Activated CD4-positive, alpha-beta T cell treated with anti-CD3 and anti-CD28 coated beads, Interleukin-2, amount 50 U/mL, for 48 hours (primary cell): ENCODE data around the gene SMNDC1.
"Not testable (repeated sequence)": the region's sequence is repeated elsewhere in the genome, so short reads cannot be mapped to it uniquely, and the experiment has no call there.

Experiments used
- DNase-seq, 2 experiments: peaks; one replicate each; pipeline ENCODE4 v3.0.0-alpha.2; 2020

Gene SMNDC1

DNA sequence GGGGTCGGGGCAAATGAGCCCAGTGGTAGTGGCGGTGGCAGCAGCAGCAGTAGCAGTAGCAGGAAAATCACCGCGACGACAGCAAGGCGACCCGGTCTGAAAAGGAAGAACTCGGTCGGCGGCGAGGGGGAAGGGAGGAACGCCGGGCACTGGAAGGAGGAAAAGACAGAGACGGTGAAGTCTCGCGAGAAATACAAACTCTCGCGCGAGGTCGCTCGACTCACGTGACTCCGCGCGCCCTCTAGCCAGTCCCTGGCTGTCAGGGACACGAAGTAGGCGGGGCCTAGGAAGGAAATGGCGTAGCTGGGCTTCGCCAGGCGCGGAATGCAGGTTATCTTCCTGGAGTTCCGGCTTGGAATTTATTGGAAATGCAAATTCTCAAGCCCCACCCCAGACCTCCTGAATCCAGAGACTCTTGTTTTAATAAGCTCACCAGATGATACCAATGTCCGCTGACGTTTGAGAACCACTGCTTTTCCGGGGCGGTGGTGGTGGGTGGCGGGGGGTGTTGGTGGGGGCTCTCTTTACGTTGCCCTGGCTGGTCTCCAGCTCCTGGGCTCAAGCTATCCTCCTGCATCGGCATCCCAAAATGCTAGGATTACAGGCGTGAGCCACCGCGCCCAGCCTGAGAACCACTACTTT is at the start of gene SMNDC1:
Gene SMNDC1, minus strand, starts transcription at position 141 of the 642 bp plus-strand sequence. CDS start 1,333 bp downstream, outside the sequence.
- DNase-seq: peak; percentile 98

DNA sequence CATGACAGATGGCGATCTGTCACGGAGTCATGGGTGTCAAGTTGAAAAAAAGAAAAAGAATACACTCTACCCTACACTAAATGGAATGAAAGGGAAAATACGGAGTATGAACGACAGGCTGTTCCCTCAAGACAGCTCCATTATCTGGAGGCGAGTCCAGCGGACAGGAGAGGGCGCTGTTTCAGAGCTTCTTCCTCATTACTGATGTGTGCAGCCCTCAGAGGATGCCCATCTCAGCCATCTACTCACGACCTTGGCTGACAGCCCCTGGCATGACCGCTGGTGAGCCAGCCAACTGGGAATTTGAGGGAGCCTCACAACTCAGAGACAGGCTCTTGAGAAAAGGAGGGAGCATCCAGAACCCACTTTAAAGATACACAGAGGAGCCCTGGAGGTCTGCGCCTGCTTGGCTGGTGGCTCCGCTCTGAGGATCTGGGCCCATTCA is 49.6 kb upstream of the SMNDC1 start:
- peak; percentile 92 to 95 for DNase-seq

DNA sequence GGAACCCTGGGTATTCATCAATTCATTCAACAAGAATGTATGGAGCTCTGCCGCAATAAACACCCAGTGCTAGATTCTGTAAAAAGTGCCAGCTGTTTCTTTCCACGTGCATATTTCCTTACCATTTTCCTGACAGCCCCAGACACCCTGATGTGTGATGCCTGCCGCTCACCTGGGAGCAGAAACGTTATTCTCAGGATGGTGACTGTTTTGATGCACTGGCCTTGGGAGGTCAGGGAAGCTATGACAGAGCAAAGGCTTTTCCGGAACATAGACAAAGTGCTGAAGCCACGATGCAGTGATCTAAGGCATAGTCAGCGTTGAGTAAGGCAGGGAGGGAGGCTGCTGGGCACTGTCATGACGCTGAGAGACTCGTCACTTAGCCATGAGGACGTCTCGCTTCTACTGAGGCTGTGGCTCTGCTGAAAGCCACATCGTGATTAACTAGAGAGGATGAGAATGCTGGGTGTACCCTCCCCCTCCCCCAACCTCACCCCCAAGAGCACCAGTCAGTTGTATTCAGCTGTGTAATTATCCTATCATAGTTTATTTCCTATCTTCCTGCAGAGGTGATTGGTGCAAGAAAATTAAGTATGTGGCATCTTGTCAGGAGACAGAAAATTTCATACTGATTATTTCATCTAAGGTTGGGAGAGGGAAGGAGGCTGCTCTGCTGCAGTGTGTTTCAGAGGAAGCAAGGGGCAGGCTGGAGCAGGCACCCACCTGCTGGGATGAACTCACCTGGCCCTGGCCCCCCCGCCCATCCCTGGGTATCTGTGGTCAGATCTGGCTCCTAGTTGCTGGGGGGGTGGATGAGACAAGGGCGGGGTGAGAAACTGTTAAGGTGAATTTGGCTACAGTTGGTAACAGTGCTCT is 48.8 kb upstream of the SMNDC1 start:
- peak; percentile 64 to 76 for DNase-seq

DNA sequence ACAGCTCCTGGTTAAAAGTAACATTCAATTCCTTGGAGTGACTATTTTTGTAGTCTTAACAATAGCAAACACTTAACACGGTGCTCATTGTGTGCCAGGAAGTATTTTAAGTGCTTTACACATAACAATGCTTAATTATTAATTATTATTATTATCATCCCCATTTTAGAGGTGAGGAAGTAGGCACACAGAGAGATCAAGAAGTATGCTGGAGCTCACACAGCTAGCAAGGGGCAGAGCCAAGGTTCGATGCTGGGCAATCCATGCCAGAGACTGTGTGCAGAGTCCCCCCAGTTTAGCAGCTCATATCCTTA is 48.2 kb upstream of the SMNDC1 start:
- no peak for DNase-seq

DNA sequence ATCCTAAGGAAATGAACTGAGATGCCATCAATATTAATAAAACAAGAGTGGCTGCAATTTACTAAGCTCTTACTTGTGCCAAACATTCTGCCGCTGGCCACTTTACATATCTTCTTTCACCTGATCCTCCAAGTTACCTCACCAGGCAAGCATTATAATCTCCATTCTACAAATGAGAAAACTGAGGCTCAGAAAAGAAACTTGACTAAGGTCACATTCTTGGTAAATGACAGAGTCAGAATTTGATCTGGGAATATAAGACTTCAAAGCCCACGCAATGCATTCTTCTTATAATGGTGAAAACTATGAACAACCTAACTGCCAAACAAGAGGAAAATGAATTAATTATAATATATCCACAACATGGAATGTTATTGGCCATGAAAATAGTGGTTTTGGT is 46.1 kb upstream of the SMNDC1 start:
- DNase-seq: no peak

DNA sequence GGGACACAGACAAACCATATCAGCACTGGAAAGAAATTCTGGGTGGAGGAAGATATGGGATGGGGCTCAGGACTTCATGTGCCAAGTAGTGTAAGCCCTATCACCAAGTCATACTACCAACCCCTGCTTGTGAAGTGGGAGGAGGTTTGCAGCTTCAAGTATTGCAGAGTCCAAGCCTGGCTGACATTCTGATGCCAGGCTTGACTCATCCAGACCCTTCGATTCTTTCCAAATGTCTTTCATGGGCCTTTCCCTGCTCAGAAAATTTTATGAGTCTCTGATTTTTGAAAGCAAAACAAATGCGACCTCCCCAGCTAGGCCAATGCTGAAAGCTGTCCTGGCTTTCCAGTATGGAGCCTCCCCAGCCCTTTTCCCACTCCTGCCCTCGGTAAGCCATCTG is 45.1 kb upstream of the SMNDC1 start:
- DNase-seq: no peak

DNA sequence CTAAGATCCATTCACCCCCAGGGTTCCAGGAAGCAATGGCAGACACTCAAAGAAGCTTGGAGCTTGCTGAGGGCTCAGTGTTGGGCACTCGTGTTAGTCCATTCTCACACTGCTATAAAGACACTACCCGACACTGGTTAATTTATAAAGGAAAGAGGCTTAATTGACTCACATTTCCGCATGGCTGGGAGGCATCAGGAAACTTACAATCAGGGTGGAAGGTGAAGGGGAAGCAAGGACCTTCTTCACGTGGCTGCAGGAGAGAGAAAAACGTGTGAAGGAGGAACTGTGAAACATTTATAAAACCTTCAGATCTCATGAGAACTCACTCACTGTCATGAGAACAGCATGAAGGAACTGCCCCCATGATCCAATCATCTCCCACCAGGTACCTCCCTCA is 44.7 kb upstream of the SMNDC1 start:
- DNase-seq: no peak

DNA sequence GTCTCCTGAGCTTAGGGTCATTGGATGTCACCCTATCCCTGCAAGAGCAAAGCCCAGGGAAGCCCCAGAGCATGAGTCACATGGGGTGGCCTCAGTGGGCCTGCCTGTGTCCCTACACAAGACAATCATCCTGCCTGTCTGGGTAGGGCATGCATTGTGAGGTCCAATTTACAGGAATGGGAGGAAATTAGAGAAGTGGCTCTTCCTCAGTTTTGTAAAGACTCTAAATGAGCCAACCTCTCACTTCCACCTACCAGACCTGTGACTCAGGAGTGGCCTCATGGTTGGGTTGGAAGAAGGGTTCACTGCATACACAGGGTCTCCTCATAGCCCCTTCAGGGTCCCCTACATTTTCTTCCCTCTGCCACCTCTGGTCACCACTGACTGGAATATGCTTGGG is 43.6 kb upstream of the SMNDC1 start:
- no peak for DNase-seq

DNA sequence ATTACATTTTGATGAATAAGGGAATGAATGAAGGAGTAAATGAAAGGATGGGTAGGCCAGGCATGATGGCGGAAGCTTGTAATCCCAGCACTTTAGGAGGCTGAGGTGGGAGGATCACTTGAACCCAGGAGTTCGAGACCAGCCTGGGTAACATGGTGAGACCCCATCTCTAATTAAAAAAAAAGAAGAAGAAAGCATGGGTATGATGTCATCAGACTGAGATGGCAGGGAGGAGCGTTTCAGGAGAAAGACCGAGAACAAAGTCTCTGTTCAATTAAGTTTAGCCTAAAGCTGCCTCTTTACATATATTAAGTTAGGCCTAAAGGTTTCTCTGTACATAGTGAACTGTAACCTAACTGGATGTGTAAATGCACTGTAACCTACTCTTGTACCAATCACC is 42.2 kb upstream of the SMNDC1 start:
- DNase-seq: no peak

DNA sequence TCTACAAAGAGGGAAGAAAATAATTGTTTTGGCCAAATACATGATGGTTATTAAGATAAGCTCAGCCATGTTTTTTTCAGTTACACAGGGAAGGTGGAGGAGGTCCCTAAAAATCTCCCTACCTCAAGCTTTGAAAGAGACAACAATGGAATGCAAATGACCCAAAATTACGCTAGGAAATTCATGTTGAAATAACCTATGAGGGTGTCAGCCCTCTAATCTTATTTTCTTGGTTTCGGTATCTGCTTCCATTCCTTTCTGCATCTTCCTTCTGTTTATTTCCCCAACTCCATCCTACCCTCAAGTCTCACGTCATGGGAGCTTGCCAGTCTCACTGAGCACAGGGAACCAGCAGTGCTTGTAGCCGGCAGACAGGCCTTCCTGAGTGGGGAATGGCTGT is 40.6 kb upstream of the SMNDC1 start:
- no peak for DNase-seq

DNA sequence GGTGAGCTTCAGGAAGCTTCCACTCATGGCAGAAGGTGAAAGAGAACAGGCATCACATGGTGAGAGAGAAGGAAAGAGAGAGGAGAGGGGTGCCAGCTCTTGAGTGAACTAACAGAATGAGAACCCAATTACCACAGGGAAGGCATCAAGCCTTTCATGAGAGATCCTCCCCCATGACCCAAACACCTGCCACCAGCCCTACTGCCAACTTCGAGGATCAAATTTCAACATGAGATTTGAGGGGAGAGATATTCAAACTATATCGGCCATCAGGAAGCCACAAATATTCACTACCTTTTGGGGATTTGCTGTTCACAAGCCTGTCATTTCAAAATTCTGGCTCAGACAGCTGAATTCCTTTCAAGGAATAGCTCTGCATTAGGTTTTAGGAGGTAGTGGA is 39.9 kb upstream of the SMNDC1 start:
- no peak for DNase-seq

DNA sequence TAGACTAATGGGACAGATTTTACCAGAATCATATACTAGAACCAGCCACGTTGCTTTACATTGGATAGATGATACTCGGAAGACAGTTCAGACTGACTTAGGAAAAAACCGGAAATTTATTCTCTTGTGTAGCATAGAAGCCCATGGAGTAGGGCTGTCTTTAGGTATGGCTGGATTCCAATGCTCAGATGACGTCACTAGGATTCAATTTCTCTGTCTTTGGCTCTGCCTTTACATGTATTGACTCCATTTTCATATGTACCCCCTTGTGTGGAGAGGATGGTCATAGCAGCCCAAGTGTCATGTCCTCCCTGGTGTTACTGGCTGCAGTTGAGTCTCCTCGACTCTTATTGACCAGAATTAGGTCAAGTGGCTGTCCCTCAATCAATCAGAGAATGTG is 39.2 kb upstream of the SMNDC1 start:
- DNase-seq: no peak

DNA sequence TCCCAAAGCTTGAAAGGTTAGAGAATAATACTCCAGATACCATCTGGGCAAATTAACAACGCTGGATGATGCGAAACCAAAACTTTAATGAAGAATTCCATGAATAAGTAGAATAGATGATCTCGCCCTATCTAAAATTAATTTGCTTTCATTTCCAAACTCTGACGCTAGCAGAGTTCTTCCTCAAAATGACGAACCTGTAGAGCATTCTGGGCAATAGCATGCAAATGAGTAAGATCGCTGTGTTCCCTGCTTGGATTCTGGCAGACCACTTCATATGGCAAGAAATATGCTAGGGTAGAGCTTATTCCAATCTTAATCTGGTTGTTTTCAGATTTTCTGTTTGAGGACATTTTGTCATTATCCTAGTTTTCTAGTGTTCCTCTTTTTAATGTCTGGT is 36.1 kb upstream of the SMNDC1 start:
- DNase-seq: no peak

DNA sequence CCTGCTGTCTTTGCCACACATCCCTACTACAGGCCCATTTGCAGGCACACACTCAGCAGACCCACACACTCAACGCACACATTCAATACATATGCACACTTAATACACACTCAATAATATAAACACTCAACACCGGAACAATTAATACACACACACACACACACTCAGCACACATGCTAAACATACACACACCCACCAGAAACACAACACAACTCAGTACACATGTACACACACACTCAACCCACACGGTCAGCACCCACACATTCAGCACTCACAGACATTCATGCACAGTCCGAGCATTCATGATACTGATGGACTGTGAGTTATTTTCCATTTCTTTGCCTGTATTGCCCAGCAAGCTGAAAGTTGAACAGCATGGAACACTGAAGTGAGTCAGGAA is 35.4 kb upstream of the SMNDC1 start:
- no peak for DNase-seq

DNA sequence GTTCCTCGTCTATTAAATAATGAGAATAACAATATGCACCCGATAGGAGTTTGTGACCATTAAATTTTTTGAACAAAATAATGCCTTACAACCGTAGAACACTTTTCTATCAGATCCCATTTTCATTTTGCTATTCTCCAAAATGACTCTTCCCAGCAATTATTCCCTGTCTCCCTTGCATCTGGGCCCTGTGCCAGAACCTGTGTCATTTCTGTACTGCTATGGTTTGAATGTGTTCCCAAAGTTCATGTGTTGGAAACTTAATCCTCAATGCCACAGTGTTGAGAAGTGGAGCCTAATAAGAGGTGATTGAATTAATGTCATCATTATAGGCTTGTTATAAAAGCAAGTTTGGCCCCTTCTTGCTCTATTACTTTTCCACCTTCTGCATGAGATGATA is 33.2 kb upstream of the SMNDC1 start:
- DNase-seq: no peak

DNA sequence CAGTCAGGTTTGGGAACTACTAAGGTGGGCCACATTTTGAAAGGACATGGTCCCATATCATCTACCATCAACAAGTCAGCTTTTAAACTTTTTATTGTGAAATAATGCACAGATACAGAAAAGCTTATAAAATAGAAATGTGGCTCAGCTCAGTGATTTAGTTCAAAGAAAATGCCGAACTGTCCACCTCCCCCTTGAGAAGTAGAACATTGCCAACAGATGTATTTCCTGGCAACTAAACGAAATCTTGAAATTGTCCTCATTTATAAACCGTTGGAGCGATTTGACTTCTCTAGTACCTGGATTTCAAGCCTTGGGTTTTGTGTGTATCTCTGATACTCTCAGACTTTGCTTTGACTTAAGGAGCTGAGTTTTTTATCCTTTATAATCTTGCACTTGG is 32.7 kb upstream of the SMNDC1 start:
- no peak for DNase-seq

DNA sequence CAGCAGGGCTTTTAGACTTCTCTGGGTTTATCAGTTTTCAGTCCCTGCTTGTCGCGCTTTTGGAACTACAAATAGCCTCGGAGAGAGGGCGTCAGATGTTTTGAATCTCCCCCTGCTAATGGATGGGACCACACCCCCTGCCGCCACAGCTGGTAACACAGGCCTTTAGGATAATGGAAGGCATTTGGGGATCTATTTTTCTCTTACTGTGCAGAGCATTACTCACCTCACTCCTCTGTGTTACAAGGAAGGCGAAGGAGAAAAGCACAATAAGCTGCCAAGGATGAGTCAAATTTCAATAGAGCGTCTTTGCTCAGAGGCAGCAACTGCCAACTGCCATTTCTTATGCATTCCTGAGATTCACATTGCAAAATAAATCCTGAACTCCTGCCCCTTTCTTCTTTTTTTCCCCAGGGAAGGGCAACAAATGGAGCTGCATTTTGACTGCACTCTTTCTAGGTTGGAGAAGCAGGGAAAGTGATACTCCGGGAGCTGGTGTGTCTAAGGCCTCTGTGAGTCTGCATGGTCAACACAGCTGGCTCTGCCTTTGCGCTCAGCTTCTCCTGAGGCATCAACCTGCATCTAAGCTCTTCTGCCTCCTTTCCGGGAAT is 31.5 kb upstream of the SMNDC1 start:
- DNase-seq: no peak

DNA sequence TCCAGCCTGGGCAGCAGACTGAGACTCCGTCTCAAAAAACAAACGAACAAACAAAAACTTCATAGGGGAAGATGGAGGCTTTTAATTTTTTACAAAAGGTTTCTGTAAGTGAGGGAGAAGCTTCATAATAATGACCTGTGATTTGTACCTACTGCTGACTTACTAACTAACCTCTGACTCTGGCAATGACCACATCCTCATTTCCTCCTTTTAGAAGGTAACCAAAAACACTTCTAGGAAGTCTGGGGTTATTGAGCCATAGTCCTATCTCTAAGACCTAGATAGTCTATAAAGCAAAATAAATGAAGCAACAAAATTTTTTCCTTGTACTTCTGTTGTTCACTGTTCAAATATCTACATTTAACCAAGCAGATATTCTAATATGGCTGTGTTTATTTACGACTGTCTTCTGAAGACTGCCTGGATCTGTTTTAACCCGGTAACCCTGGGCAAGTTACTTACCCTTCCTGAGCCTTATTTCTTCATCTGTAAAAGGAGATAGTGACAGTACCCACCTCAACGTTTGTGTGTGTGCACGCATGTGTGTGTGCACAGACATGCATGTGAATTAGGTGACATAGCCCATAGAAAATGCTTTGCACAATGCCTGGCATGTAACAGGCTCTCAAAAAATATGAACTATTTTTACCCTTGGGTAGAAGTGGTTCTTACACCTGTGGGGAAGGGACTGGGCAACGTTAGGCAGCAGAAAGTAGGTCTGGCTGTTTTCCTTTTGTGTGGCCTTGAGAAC is 30.8 kb upstream of the SMNDC1 start:
- DNase-seq: no peak

DNA sequence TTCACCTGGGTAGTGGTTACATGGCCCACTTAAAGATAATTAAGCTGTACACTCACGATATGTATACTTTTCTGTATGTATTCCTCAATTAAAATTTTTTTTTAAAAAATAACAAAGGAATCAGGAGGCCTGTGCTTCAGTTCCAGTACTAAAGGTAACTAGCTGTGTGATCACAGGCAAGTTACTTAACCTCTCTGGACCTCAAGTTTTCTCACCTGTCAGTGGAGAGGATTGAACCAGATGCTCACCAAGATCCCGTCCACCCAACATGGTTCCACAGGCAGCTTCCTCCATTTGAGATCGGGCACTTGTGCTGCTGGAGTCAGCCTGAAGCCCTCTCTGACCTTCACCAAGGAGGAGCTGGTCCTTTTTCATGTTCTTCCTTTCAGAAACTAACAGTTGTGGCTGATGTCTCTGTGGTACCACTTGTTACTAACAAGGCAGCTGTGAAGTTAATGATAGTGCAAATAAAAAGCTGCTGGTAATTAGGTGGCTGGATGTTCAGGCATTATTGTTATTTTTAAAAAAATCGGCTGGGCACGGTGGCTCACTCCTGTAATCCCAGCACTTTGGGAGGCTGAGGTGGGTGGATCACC is 29.4 kb upstream of the SMNDC1 start:
- DNase-seq: no peak

DNA sequence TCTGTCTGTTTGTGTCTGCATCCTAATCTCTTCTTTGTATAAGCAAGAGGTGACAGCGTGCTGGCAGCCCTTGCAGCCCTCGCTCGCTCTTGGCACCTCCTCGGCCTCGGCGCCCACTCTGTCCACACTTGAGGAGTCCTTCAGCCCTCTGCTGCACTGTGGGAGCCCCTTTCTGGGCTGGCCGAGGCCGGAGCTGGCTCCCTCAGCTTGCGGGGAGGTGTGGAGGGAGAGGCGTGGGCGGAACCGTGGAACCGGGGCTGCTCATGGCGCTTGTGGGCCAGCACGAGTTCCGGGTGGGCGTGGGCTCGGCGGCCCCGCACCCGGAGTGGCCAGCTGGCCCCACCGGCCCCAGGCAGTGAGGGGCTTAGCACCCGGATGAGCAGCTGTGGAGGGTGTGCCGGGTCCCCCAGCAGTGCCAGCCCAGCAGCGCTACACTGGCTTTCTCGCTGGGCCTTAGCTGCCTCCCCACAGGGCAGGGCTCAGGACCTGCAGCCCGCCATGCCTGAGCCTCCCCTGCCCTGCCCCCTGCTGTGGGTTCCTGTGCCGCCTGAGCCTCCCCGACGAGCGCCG is 26.6 kb upstream of the SMNDC1 start:
- not testable (repeated sequence) for DNase-seq

DNA sequence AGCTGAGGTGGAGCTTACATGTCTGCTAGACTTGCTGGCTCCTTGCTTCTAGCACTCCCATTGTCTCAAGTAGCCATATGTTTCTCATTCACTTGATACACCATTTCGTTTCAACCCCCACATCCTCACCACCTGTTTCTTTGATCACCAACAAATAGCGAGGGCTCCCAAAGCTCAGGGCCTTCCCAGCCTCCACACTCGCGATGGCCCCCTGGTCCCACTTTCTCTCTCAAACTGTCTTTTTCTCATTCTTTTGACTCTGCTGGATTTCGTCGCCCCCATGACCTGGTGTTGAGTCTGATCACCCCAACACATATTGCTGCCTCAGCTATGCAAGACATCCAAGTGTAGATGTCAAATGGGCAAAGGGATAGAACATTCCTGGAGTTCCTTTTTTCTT is 26.0 kb upstream of the SMNDC1 start:
- DNase-seq: no peak

DNA sequence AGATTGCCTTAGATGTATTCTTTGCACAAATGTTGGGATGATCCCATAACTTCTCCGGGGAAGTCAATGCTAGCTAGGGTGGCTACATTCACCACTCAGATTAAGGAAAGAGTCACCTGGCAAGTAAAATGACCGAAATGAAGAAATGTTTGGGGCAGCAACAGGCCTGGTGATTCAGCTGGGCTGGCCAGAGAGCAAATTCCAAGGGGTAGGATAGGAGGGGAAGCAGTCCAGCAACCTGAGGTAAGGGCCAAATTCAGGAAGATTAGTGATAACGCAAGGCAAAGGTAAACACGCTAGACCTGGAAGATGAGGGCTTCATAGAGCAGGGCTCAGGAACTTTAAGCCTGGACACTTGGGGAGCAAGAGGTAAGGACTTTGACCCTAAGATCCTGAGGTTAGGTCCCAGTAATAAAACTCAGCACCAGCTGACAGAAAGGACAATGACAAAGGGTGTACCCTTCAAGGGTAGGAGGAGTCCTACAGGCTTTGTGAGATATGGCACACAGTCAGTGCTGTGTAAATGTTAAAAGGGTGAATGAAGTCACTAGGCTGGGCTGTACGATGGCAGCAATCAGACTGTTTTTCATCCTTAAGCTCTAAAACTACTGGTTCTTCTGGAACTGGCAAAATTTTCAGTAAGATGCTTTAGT is 22.7 kb upstream of the SMNDC1 start:
- no peak for DNase-seq
